ENCODE results near the gene KDELR1.

The KDELR1 gene

DNA sequence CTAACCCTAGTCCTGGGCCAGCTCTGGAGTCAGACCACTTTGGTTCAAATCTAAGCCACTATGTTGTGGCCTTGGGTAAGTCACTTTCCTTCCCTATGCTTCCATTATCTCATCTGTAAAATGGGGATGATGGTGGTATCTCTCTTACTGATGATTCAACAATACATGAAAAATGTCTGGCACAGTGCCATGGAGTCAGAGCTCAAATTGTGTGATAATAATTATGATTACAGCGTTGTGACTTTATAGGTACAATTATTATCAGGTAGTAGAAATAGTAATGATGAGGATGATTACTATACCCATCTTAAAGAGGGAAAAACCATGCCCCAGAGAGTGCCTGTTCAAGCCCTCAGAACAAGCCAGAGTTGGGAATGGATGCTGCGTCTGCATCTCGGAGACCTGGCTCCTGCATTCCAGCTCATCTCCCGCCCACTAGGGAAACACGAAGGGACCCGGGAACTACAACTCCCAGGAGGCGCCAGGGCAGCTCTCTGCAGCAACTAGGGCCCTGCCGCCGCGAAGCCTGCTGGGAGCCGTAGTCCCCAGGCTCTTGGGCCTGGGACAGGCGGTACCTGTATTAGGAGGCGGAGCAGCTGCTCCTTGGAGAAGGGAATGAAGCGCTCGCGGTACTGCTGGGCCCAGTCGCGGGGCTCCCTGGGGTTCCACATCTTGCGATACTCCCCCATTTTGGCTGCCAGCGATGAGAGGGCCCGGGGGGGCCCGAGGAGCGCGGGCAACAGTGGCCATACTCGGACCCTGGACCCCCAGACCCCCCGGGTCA lies 28.4 kb downstream of the KDELR1 start:
- no peaks in the 10 kb centered on the region for H3K27me3 ChIP-seq
- H3K4me3 ChIP-seq, result peak overlapping the region; percentile 63 to 73
- intact Hi-C loops (cut with DNase I; ENCODE audit: low total_unique reads), result no loop called here
- peak; percentile 95 to 97 for DNase-seq
- TF ChIP-seq, protein P1, sequence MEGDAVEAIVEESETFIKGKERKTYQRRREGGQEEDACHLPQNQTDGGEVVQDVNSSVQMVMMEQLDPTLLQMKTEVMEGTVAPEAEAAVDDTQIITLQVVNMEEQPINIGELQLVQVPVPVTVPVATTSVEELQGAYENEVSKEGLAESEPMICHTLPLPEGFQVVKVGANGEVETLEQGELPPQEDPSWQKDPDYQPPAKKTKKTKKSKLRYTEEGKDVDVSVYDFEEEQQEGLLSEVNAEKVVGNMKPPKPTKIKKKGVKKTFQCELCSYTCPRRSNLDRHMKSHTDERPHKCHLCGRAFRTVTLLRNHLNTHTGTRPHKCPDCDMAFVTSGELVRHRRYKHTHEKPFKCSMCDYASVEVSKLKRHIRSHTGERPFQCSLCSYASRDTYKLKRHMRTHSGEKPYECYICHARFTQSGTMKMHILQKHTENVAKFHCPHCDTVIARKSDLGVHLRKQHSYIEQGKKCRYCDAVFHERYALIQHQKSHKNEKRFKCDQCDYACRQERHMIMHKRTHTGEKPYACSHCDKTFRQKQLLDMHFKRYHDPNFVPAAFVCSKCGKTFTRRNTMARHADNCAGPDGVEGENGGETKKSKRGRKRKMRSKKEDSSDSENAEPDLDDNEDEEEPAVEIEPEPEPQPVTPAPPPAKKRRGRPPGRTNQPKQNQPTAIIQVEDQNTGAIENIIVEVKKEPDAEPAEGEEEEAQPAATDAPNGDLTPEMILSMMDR (IDR thresholded peaks at IDR 0.05), result peak; percentile 6 to 18
- H3K9me3 ChIP-seq, result no peaks in the 10 kb centered on the region
- peak overlapping the region; percentile 84 to 96 for H3K27ac ChIP-seq
- H3K36me3 ChIP-seq, result peaks cover 0 to 17% (median 4%) of the 10 kb centered on the region in 3 donors
- H3K4me1 ChIP-seq, result peaks cover 0 to 11% (median 5%) of the 10 kb centered on the region in 4 donors

DNA sequence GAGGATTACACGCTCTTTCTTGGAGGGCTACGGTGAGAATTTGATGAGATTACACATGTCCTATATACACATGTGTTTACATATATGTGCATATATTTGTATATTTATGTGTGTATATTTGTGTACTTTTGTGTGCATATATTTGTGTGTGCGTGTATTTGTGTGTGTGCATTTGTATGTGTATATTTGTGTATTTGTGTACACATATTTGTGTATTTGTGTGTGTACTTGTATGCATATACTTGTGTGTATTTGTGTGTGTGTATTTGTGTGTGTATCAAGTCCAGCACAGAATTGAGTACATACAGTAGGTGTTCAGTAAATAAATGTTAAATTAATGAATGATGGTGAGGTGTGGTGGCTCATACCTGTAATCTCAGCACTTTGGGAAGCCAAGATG lies 29.4 kb downstream of the KDELR1 start:
- DNase-seq, result no peak
- Histone ChIP-seq H3K9me3 (no peaks in the 10 kb centered on the region), H3K4me1 (peaks cover 0 to 11% (median 5%) of the 10 kb centered on the region in 4 donors), H3K36me3 (peaks cover 0 to 17% (median 4%) of the 10 kb centered on the region in 3 donors), H3K27ac (no peak overlapping the region), H3K4me3 (no peak overlapping the region), H3K27me3 (no peaks in the 10 kb centered on the region)
- TF ChIP-seq, protein P1 (IDR thresholded peaks at IDR 0.05), result no peak
- intact Hi-C loops (cut with DNase I; ENCODE audit: low total_unique reads), result no loop called here

DNA sequence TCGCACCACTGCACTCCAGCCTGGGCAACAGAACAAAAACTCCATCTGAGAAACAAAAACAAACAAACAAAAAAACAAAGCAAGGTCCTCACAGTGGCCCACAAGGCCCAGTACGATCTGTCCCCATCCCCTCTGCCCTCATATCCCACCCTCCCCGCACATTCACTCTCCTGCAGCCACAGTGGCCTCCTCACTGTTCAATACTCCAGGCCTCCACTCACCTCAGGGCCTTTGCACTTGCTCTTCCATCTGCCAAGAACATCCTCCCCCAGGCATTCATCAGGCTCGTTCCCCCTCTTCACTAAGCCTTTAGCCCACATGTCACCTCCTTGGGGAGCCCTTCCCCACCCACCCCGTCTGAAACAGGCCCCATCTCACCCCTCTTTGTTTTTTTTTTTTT lies 32.2 kb downstream of the KDELR1 start:
- intact Hi-C loops (cut with DNase I; ENCODE audit: low total_unique reads), result no loop called here
- Histone ChIP-seq H3K27ac (no peak overlapping the region), H3K27me3 (no peaks in the 10 kb centered on the region), H3K36me3 (peaks cover 0 to 17% (median 4%) of the 10 kb centered on the region in 3 donors), H3K9me3 (no peaks in the 10 kb centered on the region), H3K4me1 (peaks cover 0 to 5% (median 0%) of the 10 kb centered on the region in 4 donors), H3K4me3 (no peak overlapping the region)
- no peak for DNase-seq
- TF ChIP-seq, protein P1 (IDR thresholded peaks at IDR 0.05), result no peak

DNA sequence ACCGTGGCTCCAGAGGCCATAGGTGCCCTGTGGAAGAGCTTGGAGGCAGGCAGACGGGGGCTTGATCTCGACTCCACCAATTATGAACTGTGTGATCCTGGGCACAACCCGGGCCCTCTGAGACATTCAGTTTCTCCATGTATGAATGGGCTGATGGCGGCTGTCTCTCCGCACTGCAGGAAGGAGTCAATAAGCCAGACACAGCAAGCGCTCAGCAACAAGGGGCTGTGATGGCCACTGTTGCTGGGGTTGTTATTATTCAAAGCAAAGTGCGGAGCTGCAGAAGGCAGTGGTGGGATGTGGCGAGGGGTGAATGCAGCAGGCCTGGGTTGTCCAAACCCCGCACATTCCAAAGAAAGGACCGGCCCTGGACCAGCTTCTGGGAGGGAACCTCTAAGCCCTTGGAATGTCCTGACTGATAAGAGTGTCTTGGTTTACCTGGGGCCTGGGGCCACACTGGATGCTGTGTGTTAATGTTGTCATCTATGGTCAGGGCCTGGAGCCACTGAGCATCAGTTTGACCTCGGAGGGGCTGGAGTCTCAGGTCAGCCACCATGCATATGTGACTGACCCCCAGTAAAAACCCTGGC lies 35.9 kb downstream of the KDELR1 start:
- Histone ChIP-seq H3K9me3 (no peaks in the 10 kb centered on the region), H3K4me3 (no peak overlapping the region), H3K36me3 (peaks cover 0 to 17% (median 4%) of the 10 kb centered on the region in 3 donors), H3K4me1 (no peaks in the 10 kb centered on the region), H3K27me3 (no peaks in the 10 kb centered on the region), H3K27ac (no peak overlapping the region)
- intact Hi-C loops (cut with DNase I; ENCODE audit: low total_unique reads), result no loop called here
- DNase-seq, result no peak
- TF ChIP-seq, protein P1 (IDR thresholded peaks at IDR 0.05), result no peak

DNA sequence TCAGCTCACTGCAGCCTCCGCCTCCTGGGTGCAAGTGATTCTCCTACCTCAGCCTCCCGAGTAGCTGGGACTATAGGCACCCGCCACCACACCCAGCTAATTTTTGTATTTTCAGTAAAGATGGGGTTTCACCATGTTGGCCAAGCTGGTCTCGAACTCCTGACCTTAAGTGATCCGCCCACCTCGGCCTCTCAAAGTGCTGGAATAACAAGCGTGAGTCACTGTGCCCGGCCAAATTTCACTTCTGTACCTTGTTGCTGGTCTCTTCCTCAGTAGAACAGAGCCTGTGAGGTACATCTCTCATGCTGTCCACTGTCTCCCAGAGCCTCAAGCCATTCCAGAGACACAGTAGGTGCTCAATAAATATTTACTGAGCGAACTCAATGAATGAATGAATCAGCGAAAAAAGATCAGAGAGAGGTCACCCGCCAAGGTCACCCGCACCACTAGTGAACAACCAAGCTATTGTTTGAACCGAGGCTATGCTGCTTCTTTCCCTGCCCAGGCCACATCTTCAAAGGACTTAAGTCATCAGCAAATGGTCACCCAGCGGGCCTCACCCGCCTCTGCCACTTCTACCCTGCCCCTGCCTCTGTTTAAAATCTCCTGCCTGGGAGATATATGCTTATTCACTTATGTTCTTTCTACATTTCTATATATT lies 36.9 kb downstream of the KDELR1 start:
- H3K4me3 ChIP-seq, result no peak overlapping the region
- TF ChIP-seq, protein P1 (IDR thresholded peaks at IDR 0.05), result no peak
- H3K36me3 ChIP-seq, result peaks cover 0 to 9% (median 0%) of the 10 kb centered on the region in 3 donors
- H3K27me3 ChIP-seq, result no peaks in the 10 kb centered on the region
- H3K4me1 ChIP-seq, result no peaks in the 10 kb centered on the region
- intact Hi-C loops (cut with DNase I; ENCODE audit: low total_unique reads), result no loop called here
- no peaks in the 10 kb centered on the region for H3K9me3 ChIP-seq
- H3K27ac ChIP-seq, result no peak overlapping the region
- DNase-seq, result no peak

Measured in tibial artery (tissue), 4 donors.